Measurements from ENCODE around the gene DHRS7B. TPM values are rescaled to one million over a fixed set of nuclear protein-coding genes. Genes with fewer than 3 reads are reported as not detected.

DHRS7B gene
- polyA plus RNA-seq, 1 donor from 2014 or later: 35.8 TPM

GRCh38 chr17:21217346-21217745 lies 90.6 kb downstream of the DHRS7B start:
- no peak overlapping the region for H3K9ac ChIP-seq (ENCODE audit: low read length)
- H3K4me2 ChIP-seq (ENCODE audit: low read length): no peak overlapping the region
- H4K20me1 ChIP-seq (ENCODE audit: insufficient read depth): no peaks in the 10 kb centered on the region
- no peak overlapping the region for H3K4me3 ChIP-seq (ENCODE audit: low read length)
- peaks cover 5% of the 10 kb centered on the region for H3K9me3 ChIP-seq (ENCODE audit: low read length)
- no peak overlapping the region for H3K27ac ChIP-seq (ENCODE audit: low read length)
- H3K27me3 ChIP-seq (ENCODE audit: insufficient read depth, low read depth, low read length): no peaks in the 10 kb centered on the region
- no peaks in the 10 kb centered on the region for H3K36me3 ChIP-seq (ENCODE audit: insufficient read depth, low read length)
- TF ChIP-seq EP300 (conservative IDR thresholded peaks at IDR 0.05; ENCODE audit: poor library complexity, severe bottlenecking) (no peak), REST (IDR thresholded peaks at IDR 0.05; ENCODE audit: borderline replicate concordance) (no peak), POLR2AphosphoS5 (IDR thresholded peaks at IDR 0.05) (no peak), CTCF (IDR thresholded peaks at IDR 0.05; ENCODE audit: poor library complexity, severe bottlenecking) (no peak), SMC3 (conservative IDR thresholded peaks at IDR 0.05; ENCODE audit: poor library complexity) (no peak), TAF1 (IDR thresholded peaks at IDR 0.05; ENCODE audit: low read depth) (no peak)
- no peak overlapping the region for H2AFZ ChIP-seq (ENCODE audit: low read depth, low read length)
- H3K9me2 ChIP-seq (ENCODE audit: insufficient read depth, low read length): no peaks in the 10 kb centered on the region
- H3F3A ChIP-seq (ENCODE audit: insufficient read depth, low read length, poor library complexity, severe bottlenecking): no peaks in the 10 kb centered on the region
- H3K79me2 ChIP-seq (replicated peaks; ENCODE audit: insufficient read depth, low read length): peaks cover 15% of the 10 kb centered on the region

- H3F3A ChIP-seq (ENCODE audit: insufficient read depth, low read length, poor library complexity, severe bottlenecking): no peaks in the 10 kb centered on the region
- TF ChIP-seq POLR2AphosphoS5 (IDR thresholded peaks at IDR 0.05) (no peak), MXI1 (conservative IDR thresholded peaks at IDR 0.05; ENCODE audit: poor library complexity, severe bottlenecking) (no peak), EZH2 (IDR thresholded peaks at IDR 0.05; ENCODE audit: borderline replicate concordance, insufficient read depth, low read length, poor library complexity, severe bottlenecking) (no peak), TAF1 (IDR thresholded peaks at IDR 0.05; ENCODE audit: low read depth) (no peak), EP300 (conservative IDR thresholded peaks at IDR 0.05; ENCODE audit: poor library complexity, severe bottlenecking) (no peak), SMC3 (conservative IDR thresholded peaks at IDR 0.05; ENCODE audit: poor library complexity) (no peak), RAD21 (conservative IDR thresholded peaks at IDR 0.05) (no peak), CTCF (IDR thresholded peaks at IDR 0.05; ENCODE audit: poor library complexity, severe bottlenecking) (no peak), REST (IDR thresholded peaks at IDR 0.05; ENCODE audit: borderline replicate concordance) (no peak)
- no peak overlapping the region for H3K4me2 ChIP-seq (ENCODE audit: low read length)
- no peaks in the 10 kb centered on the region for H3K27me3 ChIP-seq (ENCODE audit: insufficient read depth, low read depth, low read length)
- H3K9me3 ChIP-seq (ENCODE audit: low read length): peaks cover 6% of the 10 kb centered on the region
- no peak overlapping the region for H3K9ac ChIP-seq (ENCODE audit: low read length)
- H3K9me2 ChIP-seq (ENCODE audit: insufficient read depth, low read length): no peaks in the 10 kb centered on the region
- H3K79me2 ChIP-seq (replicated peaks; ENCODE audit: insufficient read depth, low read length): peaks cover 7% of the 10 kb centered on the region
- no peaks in the 10 kb centered on the region for H3K36me3 ChIP-seq (ENCODE audit: insufficient read depth, low read length)
- no peak overlapping the region for H2AFZ ChIP-seq (ENCODE audit: low read depth, low read length)
- no peak overlapping the region for H3K27ac ChIP-seq (ENCODE audit: low read length)
- no peak overlapping the region for H3K4me3 ChIP-seq (ENCODE audit: low read length)
- no peaks in the 10 kb centered on the region for H4K20me1 ChIP-seq (ENCODE audit: insufficient read depth)
These were observed 91.3 kb downstream of the DHRS7B start for GRCh38 chr17:21218101-21218500.
